Measurements from ENCODE around the gene BOD1L1. TPM values are rescaled to one million over a fixed set of nuclear protein-coding genes. Genes with fewer than 3 reads are reported as not detected.

The BOD1L1 gene
- total and polyA plus RNA-seq, 2 experiments from 2014 or later, result 18.2 to 43.2 TPM

DNA sequence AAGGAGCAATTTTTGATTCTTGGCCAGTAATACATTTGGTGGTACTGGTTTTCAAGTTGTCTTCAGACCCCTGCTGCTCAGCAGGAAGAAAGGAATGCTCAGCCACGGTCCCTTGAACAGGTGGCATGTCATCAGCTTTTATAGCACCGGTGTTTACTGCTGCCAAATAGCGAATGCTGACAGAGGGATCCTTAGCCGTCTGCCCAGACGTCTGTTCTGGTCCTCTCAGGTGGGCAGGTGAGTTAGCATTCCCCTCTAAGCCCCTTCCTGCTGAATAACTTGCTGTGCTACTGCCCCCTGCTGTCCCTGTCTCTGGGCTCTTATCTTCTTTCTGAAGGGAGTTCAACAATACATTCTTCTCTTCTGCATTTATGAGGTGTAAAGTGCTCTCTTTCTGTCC is 28.4 kb downstream of the BOD1L1 start:
- Mint-ChIP-seq H3K4me3 (no peak overlapping the region), H3K36me3 (ENCODE audit: low read depth) (peaks cover 52% of the 10 kb centered on the region), H3K27me3 (ENCODE audit: insufficient read depth, low read depth, poor library complexity) (peaks cover 4% of the 10 kb centered on the region), H3K27ac (no peak overlapping the region), H3K9me3 (peaks cover 4% of the 10 kb centered on the region; the same call in 1 of the 3 replicates), H3K4me1 (no peaks in the 10 kb centered on the region)
- Histone ChIP-seq H3K4me3 (no peak overlapping the region), H3K27me3 (ENCODE audit: insufficient read depth) (no peaks in the 10 kb centered on the region), H3K4me1 (ENCODE audit: insufficient read depth) (no peaks in the 10 kb centered on the region), H2AFZ (no peak overlapping the region), H3F3A (replicated peaks; ENCODE audit: low read depth) (no peaks in the 10 kb centered on the region), H3K27ac (ENCODE audit: low read depth) (peak overlapping the region; percentile 66; the same call in 1 of the 2 replicates), H3K9me2 (ENCODE audit: insufficient read depth) (no peaks in the 10 kb centered on the region), H3K79me2 (replicated peaks; ENCODE audit: insufficient read depth) (no peaks in the 10 kb centered on the region), H4K20me1 (replicated peaks; ENCODE audit: insufficient read depth) (no peaks in the 10 kb centered on the region; the same call in 1 of the 2 replicates), H3K36me3 (ENCODE audit: insufficient read depth) (peaks cover 28% of the 10 kb centered on the region), H3K4me2 (no peak overlapping the region)
- DNase-seq (ENCODE audit: low spot score) (peak; percentile 77), ATAC-seq (peak; percentile 83)
- TF ChIP-seq ZNF331 (CRISPR knock-in tag; IDR thresholded peaks at IDR 0.05; ENCODE audit: low read depth), result no peak
- TF ChIP-seq, protein P1, sequence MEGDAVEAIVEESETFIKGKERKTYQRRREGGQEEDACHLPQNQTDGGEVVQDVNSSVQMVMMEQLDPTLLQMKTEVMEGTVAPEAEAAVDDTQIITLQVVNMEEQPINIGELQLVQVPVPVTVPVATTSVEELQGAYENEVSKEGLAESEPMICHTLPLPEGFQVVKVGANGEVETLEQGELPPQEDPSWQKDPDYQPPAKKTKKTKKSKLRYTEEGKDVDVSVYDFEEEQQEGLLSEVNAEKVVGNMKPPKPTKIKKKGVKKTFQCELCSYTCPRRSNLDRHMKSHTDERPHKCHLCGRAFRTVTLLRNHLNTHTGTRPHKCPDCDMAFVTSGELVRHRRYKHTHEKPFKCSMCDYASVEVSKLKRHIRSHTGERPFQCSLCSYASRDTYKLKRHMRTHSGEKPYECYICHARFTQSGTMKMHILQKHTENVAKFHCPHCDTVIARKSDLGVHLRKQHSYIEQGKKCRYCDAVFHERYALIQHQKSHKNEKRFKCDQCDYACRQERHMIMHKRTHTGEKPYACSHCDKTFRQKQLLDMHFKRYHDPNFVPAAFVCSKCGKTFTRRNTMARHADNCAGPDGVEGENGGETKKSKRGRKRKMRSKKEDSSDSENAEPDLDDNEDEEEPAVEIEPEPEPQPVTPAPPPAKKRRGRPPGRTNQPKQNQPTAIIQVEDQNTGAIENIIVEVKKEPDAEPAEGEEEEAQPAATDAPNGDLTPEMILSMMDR (conservative IDR thresholded peaks at IDR 0.05; ENCODE audit: low read depth in 2 of 2), result peak; percentile 63 to 67

GRCh38 chr4:13597604-13598003 is 29.9 kb downstream of the BOD1L1 start:
- Histone ChIP-seq H3F3A (replicated peaks; ENCODE audit: low read depth) (no peaks in the 10 kb centered on the region), H3K4me1 (ENCODE audit: insufficient read depth) (no peaks in the 10 kb centered on the region), H3K27me3 (ENCODE audit: insufficient read depth) (no peaks in the 10 kb centered on the region), H3K36me3 (ENCODE audit: insufficient read depth) (peaks cover 14% of the 10 kb centered on the region), H4K20me1 (replicated peaks; ENCODE audit: insufficient read depth) (no peaks in the 10 kb centered on the region), H3K9me2 (ENCODE audit: insufficient read depth) (no peaks in the 10 kb centered on the region), H3K4me3 (no peak overlapping the region), H2AFZ (no peak overlapping the region), H3K79me2 (replicated peaks; ENCODE audit: insufficient read depth) (no peaks in the 10 kb centered on the region), H3K4me2 (no peak overlapping the region), H3K27ac (ENCODE audit: low read depth) (no peak overlapping the region)
- Mint-ChIP-seq H3K36me3 (ENCODE audit: low read depth) (peaks cover 41% of the 10 kb centered on the region), H3K27ac (no peak overlapping the region), H3K4me1 (no peaks in the 10 kb centered on the region), H3K27me3 (ENCODE audit: insufficient read depth, low read depth, poor library complexity) (peaks cover 4% of the 10 kb centered on the region), H3K9me3 (peaks cover 4% of the 10 kb centered on the region; the same call in 1 of the 3 replicates), H3K4me3 (no peak overlapping the region)
- DNase-seq (ENCODE audit: low spot score) (no peak), ATAC-seq (no peak)
- TF ChIP-seq, protein P1 (conservative IDR thresholded peaks at IDR 0.05; ENCODE audit: low read depth in 2 of 2), result no peak
- no peak for TF ChIP-seq EZH2 (IDR thresholded peaks at IDR 0.05; ENCODE audit: low read depth, unreplicated experiment)
- TF ChIP-seq STAT1 (IDR thresholded peaks at IDR 0.05; ENCODE audit: unreplicated experiment), result no peak

- peaks cover 4% of the 10 kb centered on the region; the same call in 1 of the 3 replicates for H3K9me3 Mint-ChIP-seq
- no peaks in the 10 kb centered on the region for H3K4me1 ChIP-seq (ENCODE audit: insufficient read depth)
- H3K4me3 Mint-ChIP-seq, result no peak overlapping the region
- H4K20me1 ChIP-seq (replicated peaks; ENCODE audit: insufficient read depth), result no peaks in the 10 kb centered on the region
- no peaks in the 10 kb centered on the region for H3K9me2 ChIP-seq (ENCODE audit: insufficient read depth)
- H3F3A ChIP-seq (replicated peaks; ENCODE audit: low read depth), result no peaks in the 10 kb centered on the region
- H3K27ac Mint-ChIP-seq, result no peak overlapping the region
- H3K27ac ChIP-seq (ENCODE audit: low read depth), result no peak overlapping the region
- H3K36me3 Mint-ChIP-seq (ENCODE audit: low read depth), result peaks cover 38% of the 10 kb centered on the region
- H3K36me3 ChIP-seq (ENCODE audit: insufficient read depth), result peaks cover 10% of the 10 kb centered on the region
- no peak overlapping the region for H2AFZ ChIP-seq
- ATAC-seq, result no peak
- no peak overlapping the region for H3K4me2 ChIP-seq
- H3K79me2 ChIP-seq (replicated peaks; ENCODE audit: insufficient read depth), result no peaks in the 10 kb centered on the region
- peaks cover 4% of the 10 kb centered on the region for H3K27me3 Mint-ChIP-seq (ENCODE audit: insufficient read depth, low read depth, poor library complexity)
- no peaks in the 10 kb centered on the region for H3K4me1 Mint-ChIP-seq
- H3K27me3 ChIP-seq (ENCODE audit: insufficient read depth), result no peaks in the 10 kb centered on the region
- no peak overlapping the region for H3K4me3 ChIP-seq
- no peak for DNase-seq (ENCODE audit: low spot score)
- TF ChIP-seq NANOG (IDR thresholded peaks at IDR 0.05; ENCODE audit: borderline replicate concordance), result no peak
- TF ChIP-seq ZNF114 (CRISPR knock-in tag; IDR thresholded peaks at IDR 0.05), result no peak
- TF ChIP-seq, protein P1 (conservative IDR thresholded peaks at IDR 0.05; ENCODE audit: low read depth in 2 of 2), result no peak
- TF ChIP-seq ZNF331 (CRISPR knock-in tag; IDR thresholded peaks at IDR 0.05; ENCODE audit: low read depth), result no peak
- TF ChIP-seq CREB1 (CRISPR knock-in tag; IDR thresholded peaks at IDR 0.05; ENCODE audit: low read depth), result no peak
- TF ChIP-seq, protein P2, sequence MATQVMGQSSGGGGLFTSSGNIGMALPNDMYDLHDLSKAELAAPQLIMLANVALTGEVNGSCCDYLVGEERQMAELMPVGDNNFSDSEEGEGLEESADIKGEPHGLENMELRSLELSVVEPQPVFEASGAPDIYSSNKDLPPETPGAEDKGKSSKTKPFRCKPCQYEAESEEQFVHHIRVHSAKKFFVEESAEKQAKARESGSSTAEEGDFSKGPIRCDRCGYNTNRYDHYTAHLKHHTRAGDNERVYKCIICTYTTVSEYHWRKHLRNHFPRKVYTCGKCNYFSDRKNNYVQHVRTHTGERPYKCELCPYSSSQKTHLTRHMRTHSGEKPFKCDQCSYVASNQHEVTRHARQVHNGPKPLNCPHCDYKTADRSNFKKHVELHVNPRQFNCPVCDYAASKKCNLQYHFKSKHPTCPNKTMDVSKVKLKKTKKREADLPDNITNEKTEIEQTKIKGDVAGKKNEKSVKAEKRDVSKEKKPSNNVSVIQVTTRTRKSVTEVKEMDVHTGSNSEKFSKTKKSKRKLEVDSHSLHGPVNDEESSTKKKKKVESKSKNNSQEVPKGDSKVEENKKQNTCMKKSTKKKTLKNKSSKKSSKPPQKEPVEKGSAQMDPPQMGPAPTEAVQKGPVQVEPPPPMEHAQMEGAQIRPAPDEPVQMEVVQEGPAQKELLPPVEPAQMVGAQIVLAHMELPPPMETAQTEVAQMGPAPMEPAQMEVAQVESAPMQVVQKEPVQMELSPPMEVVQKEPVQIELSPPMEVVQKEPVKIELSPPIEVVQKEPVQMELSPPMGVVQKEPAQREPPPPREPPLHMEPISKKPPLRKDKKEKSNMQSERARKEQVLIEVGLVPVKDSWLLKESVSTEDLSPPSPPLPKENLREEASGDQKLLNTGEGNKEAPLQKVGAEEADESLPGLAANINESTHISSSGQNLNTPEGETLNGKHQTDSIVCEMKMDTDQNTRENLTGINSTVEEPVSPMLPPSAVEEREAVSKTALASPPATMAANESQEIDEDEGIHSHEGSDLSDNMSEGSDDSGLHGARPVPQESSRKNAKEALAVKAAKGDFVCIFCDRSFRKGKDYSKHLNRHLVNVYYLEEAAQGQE (IDR thresholded peaks at IDR 0.05; ENCODE audit: unreplicated experiment), result no peak
- TF ChIP-seq EZH2phosphoT487 (IDR thresholded peaks at IDR 0.05; ENCODE audit: unreplicated experiment), result no peak
Measured at GRCh38 chr4:13597141-13597540, 30.4 kb downstream of the BOD1L1 start.
